Memory B cell (primary cell): ENCODE data around the gene CFAP210.

ENCODE experiments used
- ATAC-seq: fragments of 150-1000 bp; cut with Tn5 transposase; 2 replicates; pipeline ENCODE4 v1.10.0; 2021; ENCODE audit warnings: low read depth, mild to moderate bottlenecking, moderate library complexity
- DNase-seq, 2 donors: peaks; one replicate each; pipeline ENCODE4 v3.0.0; 2022; ENCODE audit warnings: low spot score in 2 of 2
- H3K27ac Mint-ChIP-seq: one replicate; pipeline ENCODE4 v1.8.0; 2022; ENCODE audit warnings: mild to moderate bottlenecking, moderate library complexity, mixed read lengths
- H3K27me3 Mint-ChIP-seq: one replicate; pipeline ENCODE4 v1.8.0; 2022; ENCODE audit warnings: mixed read lengths
- H3K36me3 Mint-ChIP-seq: one replicate; pipeline ENCODE4 v1.8.0; 2022; ENCODE audit warnings: mild to moderate bottlenecking, mixed read lengths
- H3K4me1 Mint-ChIP-seq: one replicate; pipeline ENCODE4 v1.8.0; 2022; ENCODE audit warnings: mixed read lengths
- H3K4me3 Mint-ChIP-seq: one replicate; pipeline ENCODE4 v1.8.0; 2022; ENCODE audit warnings: mild to moderate bottlenecking, moderate library complexity, mixed read lengths
- H3K9me3 Mint-ChIP-seq: one replicate; pipeline ENCODE4 v1.8.0; 2022; ENCODE audit warnings: mixed read lengths

The CFAP210 gene, protein sequence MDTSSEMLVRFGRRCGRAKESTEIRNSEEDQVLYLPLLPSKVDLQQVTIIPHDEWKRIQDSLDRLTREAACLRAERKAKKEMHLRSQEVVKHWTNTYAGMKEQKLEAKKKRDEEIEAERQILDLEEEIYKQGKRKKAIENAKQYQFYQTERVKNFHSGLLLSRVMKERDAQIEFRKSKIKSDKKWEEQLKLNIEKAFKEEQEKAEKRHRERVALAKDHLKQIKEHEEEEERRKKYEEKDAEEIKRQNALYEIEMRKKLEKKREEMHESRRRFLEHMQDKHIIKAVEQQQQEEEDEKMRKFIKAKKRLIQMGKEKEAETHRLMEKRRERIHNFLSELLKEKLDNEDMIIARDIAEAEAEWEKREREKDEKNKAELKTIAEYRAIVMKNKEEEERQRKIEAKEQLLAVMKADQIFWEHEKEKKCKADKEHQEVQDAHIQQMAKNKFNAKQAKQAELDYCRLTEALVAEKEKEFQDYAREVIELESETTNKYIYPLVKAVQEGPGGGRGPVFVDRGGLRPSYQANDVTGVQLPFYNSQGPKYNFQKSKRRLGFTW

DNA sequence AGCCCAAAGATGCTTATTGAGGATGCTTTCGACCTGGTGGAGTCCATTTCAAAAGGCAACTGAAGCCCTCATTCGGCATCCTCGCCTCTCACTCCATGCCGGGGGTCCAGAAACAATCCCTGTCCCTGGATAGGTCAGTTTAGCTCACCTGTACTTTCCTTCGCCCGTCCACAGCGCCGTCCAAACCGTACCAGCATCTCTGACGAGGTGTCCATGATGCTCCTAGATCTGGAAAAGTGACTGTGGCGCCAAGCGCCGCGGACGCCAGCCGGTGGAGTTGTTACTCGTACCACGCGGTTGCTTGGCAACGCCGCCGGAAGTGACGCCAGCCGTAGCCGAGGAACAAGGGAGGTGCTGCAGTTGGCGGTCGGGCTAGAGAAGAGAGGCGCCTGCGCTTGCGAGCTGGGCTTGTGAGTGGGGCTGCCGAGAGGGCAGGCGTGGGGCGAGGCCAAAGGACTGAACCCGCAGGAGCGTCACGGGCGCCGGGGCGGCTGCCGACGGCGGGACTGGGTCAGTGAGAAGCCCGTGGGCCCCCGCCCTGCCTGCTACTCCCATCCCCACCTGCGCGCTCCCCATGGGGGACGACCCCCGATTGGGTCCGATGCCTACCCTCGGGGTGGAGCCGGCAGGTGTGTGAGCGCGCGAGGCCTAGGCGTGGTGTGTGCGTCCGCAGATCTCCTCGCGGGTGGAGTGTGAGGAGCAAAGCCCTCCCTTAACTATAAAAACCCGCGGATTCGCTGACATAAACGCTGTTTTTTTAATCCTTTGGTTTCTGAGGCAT is at the start of gene CFAP210, which contains the start of gene PHOSPHO2:
Gene CFAP210, minus strand, starts transcription at position 293 of the 781 bp plus-strand sequence. Its CDS starts 78 bp downstream, at position 215.
Gene PHOSPHO2, plus strand, starts transcription at position 357 of the 781 bp plus-strand sequence. CDS start 6,503 bp downstream, outside the sequence.
- H3K27ac Mint-ChIP-seq: peak within 1 kb of the TSS; percentile 99
- peaks cover 8% of the 10 kb centered on the region for H3K9me3 Mint-ChIP-seq
- DNase-seq: peak; percentile 99
- peak; percentile 90 for ATAC-seq
- H3K4me1 Mint-ChIP-seq: peaks cover 4% of the 10 kb centered on the region
- peaks cover 13% of the 10 kb centered on the region for H3K36me3 Mint-ChIP-seq
- H3K4me3 Mint-ChIP-seq: peak within 1 kb of the TSS; percentile 89
- peaks cover 4% of the 10 kb centered on the region for H3K27me3 Mint-ChIP-seq

DNA sequence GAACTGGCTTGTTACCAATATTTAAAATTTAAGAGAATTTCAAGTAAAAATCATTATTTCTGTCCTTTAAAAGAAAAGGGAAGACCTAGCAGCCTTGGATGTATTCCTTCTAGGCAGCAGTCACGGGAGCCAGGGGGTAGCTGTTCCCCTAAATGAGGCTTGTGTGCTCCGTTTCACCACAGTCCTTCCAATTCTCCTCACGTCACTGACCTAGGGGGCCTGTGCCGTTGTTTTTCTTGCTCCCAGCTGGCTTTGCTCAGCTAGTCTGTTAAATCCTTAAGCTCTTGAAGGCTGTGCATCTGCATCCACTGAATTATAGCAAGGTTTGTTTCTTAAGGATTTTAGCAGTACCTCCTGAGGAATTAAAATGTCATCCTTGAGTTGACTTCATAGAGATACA is 49.3 kb upstream of the CFAP210 start:
- Mint-ChIP-seq H3K27ac (no peak overlapping the region), H3K27me3 (peaks cover 9% of the 10 kb centered on the region), H3K4me3 (no peak overlapping the region), H3K9me3 (no peaks in the 10 kb centered on the region), H3K4me1 (no peaks in the 10 kb centered on the region), H3K36me3 (peaks cover 4% of the 10 kb centered on the region)
- DNase-seq: no peak
- ATAC-seq: no peak

DNA sequence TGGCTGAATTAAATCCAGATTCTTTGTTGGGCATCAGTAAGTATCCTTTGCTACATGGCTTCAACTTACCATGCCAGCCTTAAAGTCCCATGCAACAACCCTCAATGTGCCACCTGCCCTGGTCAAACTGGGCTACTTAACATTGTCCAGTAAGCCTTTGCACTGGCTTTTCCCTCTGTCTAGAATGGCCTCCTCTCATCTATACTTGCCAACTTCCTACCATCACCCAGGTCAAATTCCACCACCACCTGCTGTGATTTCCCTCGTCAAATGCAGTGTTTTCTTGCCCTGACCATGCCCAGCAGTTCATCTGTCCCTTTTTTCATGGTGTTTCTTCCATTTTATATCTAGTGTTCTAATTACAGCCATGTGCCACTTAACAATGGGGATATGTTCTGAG is 45.1 kb upstream of the CFAP210 start:
- Mint-ChIP-seq H3K27ac (no peak overlapping the region), H3K4me3 (no peak overlapping the region), H3K36me3 (peaks cover 4% of the 10 kb centered on the region), H3K9me3 (no peaks in the 10 kb centered on the region), H3K4me1 (peaks cover 2% of the 10 kb centered on the region), H3K27me3 (peaks cover 19% of the 10 kb centered on the region)
- DNase-seq (no peak), ATAC-seq (no peak)

DNA sequence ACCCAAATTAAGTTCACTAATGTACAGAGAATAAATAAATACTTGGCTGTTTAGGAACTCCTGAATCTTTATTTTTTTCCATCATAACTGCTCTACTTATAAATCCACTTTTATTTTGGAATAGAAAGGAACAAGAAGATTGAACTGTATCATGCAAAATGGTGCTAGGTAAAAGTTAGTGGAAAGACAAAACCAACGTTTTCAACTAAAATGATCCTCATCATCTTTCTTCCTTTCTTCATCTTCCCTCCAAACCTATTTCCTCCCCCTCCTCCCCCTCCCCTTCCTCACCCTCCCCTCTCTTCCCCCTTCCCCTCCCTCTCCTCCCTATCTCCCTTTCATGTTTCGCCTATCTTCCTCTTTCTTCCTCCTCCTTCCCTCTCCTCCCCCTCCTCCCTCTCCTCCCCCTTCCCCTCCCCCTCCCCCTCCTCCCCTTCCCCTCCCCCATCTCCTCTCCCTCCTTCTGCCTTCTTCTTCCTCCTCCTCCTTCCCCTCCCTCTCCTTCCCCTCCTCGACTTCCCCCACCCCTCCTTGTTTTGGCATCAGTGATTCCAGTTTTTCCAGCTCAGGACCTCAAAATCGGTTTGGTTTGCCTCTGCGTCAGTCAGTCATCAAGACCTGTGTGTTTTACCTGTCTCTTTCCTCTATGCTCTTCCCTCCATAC is 44.5 kb upstream of the CFAP210 start:
- no peak for ATAC-seq
- DNase-seq: no peak
- Mint-ChIP-seq H3K36me3 (no peaks in the 10 kb centered on the region), H3K27me3 (peaks cover 18% of the 10 kb centered on the region), H3K9me3 (no peaks in the 10 kb centered on the region), H3K4me3 (no peak overlapping the region), H3K4me1 (peaks cover 2% of the 10 kb centered on the region), H3K27ac (no peak overlapping the region)

DNA sequence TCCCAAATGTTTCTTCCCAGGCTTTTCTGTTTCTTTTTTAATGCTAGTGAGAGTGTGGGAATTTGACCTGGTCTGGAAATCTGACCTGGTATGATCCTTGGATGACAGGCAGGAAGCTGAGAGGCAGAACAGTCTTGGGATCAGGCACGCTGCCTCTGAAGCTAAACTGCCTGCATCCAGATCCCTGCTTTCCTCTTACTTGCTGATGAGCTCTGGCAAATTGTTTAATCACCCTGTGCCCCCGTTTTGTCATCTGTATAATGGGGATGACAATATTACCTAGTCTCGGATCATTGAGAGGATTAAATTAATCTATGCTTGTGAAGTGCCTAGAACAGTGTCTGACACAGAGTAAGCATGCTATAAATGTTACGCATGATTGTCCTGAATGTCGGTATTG is 42.7 kb upstream of the CFAP210 start:
- peaks cover 20% of the 10 kb centered on the region for H3K27me3 Mint-ChIP-seq
- H3K4me1 Mint-ChIP-seq: peaks cover 14% of the 10 kb centered on the region
- H3K9me3 Mint-ChIP-seq: no peaks in the 10 kb centered on the region
- DNase-seq (no peak), ATAC-seq (no peak)
- H3K36me3 Mint-ChIP-seq: no peaks in the 10 kb centered on the region
- no peak overlapping the region for H3K27ac Mint-ChIP-seq
- H3K4me3 Mint-ChIP-seq: no peak overlapping the region

DNA sequence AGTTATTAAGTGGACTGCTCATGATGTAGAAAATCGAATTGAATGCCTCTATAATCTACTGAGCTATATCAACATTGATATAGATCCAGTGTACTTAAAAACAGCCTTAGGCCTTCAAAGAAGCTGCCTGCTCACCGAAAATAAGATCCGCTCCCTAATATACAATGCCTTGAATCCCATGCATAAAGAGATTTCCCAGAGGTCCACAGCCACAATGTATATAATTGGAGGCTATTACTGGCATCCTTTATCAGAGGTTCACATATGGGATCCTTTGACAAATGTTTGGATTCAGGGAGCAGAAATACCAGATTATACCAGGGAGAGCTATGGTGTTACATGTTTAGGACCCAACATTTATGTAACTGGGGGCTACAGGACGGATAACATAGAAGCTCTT is 41.4 kb upstream of the CFAP210 start:
- no peak overlapping the region for H3K4me3 Mint-ChIP-seq
- DNase-seq (no peak), ATAC-seq (no peak)
- no peaks in the 10 kb centered on the region for H3K9me3 Mint-ChIP-seq
- H3K27me3 Mint-ChIP-seq: peaks cover 19% of the 10 kb centered on the region
- H3K36me3 Mint-ChIP-seq: no peaks in the 10 kb centered on the region
- H3K27ac Mint-ChIP-seq: no peak overlapping the region
- peaks cover 14% of the 10 kb centered on the region for H3K4me1 Mint-ChIP-seq

DNA sequence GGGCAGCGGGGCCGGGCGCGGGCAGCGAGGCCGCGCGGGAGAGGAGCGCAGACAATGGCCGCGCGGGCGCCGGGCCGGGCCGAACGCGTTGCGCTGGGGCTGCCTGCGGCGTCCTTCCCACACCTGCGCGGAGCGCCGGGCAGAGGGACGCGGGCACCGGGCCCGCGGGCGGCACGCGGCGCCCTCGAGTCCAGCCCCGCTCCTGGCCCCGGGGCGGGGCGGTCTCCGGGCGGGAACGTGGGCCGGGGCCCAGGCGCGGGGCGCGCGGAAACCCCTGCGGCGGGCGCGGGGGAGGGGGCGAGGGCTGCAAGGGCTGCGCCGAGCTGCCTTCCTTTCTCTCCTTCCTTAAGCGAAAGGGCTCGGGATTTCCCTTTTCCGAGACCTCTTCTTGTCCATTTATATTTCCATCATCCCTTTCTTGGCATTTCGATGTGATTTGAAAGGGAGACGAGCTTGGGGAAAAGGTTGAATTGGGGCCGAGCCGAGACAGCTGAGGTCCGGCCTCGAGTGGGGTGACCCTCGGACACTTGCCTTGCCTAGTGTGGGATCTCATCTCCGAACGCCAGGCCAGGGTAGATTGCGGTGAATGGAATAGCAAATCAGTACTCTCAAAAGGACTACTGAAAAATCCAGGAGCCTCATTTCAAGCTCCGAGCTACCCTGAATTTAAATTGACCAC is 40.1 kb upstream of the CFAP210 start:
- ATAC-seq: peak; percentile 28
- DNase-seq: no peak
- Mint-ChIP-seq H3K36me3 (no peaks in the 10 kb centered on the region), H3K9me3 (no peaks in the 10 kb centered on the region), H3K27me3 (peaks cover 16% of the 10 kb centered on the region), H3K4me1 (peaks cover 14% of the 10 kb centered on the region), H3K27ac (peak overlapping the region; percentile 81), H3K4me3 (peak overlapping the region; percentile 68)

DNA sequence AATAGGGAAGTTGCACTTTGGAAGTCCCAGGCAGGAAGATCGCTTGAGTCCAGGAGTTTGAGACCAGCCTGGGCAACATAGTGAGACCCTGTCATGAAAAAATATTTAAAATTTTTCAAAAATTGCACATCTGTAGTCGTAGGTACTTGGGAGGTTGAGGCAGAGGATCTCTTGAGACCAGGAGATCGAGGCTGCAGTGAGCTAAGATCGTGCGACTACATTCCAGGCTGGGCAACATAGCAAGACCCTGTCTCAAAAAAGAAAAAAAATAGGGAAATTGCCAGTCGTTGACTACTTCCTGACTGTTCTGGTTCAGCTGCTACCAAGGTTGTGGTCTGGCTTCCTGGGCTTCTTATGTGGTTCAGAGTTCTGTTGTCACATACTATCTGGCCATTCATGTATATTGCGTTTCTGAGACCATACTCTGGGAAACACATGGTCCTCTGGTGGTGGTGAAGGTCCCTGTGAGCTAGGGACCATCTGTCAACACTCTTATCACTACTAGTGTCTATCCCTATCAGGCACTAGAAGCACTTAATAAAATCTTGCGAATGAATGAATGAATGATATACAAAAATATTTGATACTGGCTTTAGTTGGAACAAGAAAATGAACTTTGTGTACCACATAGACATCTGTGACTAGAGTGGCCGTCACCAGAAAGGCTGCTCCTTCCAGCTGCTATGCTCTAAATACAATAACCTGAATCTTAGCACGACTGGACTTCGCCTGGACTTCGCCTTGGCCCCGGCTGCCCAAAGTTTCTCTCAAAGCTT is 38.6 kb upstream of the CFAP210 start:
- Mint-ChIP-seq H3K36me3 (no peaks in the 10 kb centered on the region), H3K4me1 (peaks cover 14% of the 10 kb centered on the region), H3K27ac (peak overlapping the region; percentile 81), H3K27me3 (peaks cover 13% of the 10 kb centered on the region), H3K9me3 (no peaks in the 10 kb centered on the region), H3K4me3 (peak overlapping the region; percentile 92)
- ATAC-seq: peak; percentile 38
- no peak for DNase-seq

DNA sequence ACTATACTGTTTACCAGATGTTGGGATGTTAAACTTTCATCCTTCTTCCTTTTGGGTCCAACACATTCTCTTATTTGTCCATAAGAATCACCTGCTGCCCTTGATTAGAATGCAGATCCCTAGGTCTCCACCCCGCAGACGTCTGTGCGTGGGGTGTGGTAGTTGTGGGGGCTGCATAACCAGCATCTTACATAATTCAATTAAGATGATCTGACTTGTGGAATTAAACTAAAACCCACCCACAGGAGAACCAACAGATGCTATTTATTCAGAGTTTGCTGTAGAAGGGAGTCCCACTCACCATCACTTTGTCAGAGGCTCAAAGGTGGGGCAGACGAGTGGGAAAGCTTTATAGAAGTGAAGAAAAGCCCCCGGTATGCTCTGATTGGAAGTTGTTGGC is 37.9 kb upstream of the CFAP210 start:
- Mint-ChIP-seq H3K4me3 (peak overlapping the region; percentile 56), H3K4me1 (peaks cover 14% of the 10 kb centered on the region), H3K27me3 (peaks cover 12% of the 10 kb centered on the region), H3K9me3 (no peaks in the 10 kb centered on the region), H3K27ac (no peak overlapping the region), H3K36me3 (no peaks in the 10 kb centered on the region)
- ATAC-seq: no peak
- DNase-seq: no peak

DNA sequence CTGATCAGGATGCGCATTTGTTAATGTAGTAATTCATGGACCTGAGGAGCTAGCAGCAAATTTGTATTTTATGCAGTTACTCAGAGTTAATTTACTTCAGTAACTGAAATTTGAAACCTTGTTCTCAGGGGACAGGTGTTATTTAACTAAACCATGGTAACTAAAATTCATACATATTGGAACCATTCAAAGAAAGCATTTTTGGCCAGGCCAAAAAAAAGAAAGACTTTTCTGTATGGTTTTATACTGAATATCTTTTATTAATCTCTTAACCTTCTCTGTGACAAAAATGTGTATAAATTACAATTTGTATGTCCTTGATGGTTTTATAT is 35.0 kb upstream of the CFAP210 start:
- no peak overlapping the region for H3K27ac Mint-ChIP-seq
- H3K4me1 Mint-ChIP-seq: peaks cover 12% of the 10 kb centered on the region
- DNase-seq: no peak
- H3K4me3 Mint-ChIP-seq: no peak overlapping the region
- no peaks in the 10 kb centered on the region for H3K36me3 Mint-ChIP-seq
- no peak for ATAC-seq
- H3K27me3 Mint-ChIP-seq: peaks cover 5% of the 10 kb centered on the region
- H3K9me3 Mint-ChIP-seq: peaks cover 2% of the 10 kb centered on the region

DNA sequence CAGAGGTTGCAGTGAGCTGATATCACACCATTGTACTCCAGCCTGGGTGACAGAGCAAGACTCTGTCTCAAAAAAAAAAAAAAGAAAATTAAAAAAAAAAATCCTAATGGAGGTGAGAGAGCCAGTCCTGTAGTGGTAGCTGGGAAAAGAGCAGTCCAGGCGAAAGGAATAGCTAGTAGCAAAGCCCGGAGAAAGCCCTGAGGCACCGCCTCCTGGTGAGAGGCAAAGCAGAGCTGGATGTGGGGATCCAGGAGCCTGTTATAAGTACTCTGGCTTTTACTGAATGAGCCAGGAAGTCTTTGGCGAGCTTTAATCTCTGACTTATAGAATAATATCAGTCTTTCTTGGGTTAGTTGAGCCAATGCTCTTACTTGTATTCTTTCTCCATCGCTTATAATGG is 32.9 kb upstream of the CFAP210 start:
- Mint-ChIP-seq H3K36me3 (no peaks in the 10 kb centered on the region), H3K4me3 (no peak overlapping the region), H3K4me1 (peaks cover 2% of the 10 kb centered on the region), H3K27ac (no peak overlapping the region), H3K27me3 (peaks cover 3% of the 10 kb centered on the region), H3K9me3 (peaks cover 2% of the 10 kb centered on the region)
- ATAC-seq: no peak
- DNase-seq: no peak

DNA sequence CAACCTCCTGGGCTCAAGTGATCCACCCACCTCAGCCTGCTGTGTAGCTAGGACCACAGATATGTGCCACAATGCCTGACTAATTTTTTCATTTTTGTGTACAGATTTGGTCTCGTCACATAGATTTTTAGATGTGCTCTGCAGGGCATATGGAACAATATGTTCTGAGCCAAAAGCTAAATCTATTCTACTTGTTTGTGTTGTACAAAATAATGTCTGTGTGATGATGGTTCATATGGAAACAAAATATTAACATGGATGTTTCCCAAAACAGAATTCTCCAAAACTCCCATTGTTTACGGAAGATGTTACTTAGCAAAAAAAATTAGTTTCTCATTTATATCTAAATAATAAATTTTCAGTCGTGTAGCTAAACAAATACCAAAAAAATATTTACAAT is 26.8 kb upstream of the CFAP210 start:
- Mint-ChIP-seq H3K27me3 (peaks cover under 1% of the 10 kb centered on the region), H3K4me3 (no peak overlapping the region), H3K4me1 (no peaks in the 10 kb centered on the region), H3K27ac (no peak overlapping the region), H3K36me3 (no peaks in the 10 kb centered on the region), H3K9me3 (no peaks in the 10 kb centered on the region)
- no peak for DNase-seq
- no peak for ATAC-seq

DNA sequence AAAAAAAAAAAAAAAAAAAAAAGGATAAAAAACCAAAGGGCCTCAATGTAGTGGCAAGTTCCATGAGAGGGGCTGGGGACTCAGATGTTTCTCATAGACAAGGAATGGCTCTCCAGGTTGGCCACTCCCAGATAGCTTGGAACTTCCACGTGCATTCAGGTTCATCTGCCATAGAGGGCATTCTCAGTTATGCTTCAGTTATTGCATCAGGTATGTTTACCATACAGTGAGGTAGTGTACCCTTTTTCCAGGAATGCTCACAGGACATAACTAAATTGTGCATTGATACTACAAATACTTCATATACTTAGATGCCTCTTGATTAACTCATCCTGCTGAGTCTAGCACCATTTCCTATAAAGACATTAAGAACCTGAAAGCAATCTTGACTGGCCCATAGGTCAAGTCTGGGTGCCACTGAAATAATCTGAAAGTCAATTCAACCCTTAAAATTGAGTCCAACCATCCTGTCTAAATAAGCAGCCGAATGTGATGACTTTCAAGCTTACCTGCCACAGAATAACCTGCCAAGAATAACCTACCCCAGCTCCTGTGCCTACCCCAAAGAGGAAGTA is 24.8 kb upstream of the CFAP210 start:
- peaks cover 2% of the 10 kb centered on the region for H3K4me1 Mint-ChIP-seq
- H3K9me3 Mint-ChIP-seq: no peaks in the 10 kb centered on the region
- no peaks in the 10 kb centered on the region for H3K36me3 Mint-ChIP-seq
- no peak overlapping the region for H3K27ac Mint-ChIP-seq
- H3K27me3 Mint-ChIP-seq: peaks cover 1% of the 10 kb centered on the region
- DNase-seq (no peak), ATAC-seq (no peak)
- no peak overlapping the region for H3K4me3 Mint-ChIP-seq
